Erythroblast (primary cell): ENCODE data around the gene TNP1.

Source experiments
- GATA1 ChIP-seq: IDR thresholded peaks from 2 replicates; pipeline ENCODE4 v1.6.1; 2011; ENCODE audit warnings: low read depth, mild to moderate bottlenecking, control low read depth, low read length, moderate library complexity
- POLR2A ChIP-seq: IDR thresholded peaks from 2 replicates; pipeline ENCODE4 v1.6.1; 2011; ENCODE audit warnings: mild to moderate bottlenecking, low read length

DNA sequence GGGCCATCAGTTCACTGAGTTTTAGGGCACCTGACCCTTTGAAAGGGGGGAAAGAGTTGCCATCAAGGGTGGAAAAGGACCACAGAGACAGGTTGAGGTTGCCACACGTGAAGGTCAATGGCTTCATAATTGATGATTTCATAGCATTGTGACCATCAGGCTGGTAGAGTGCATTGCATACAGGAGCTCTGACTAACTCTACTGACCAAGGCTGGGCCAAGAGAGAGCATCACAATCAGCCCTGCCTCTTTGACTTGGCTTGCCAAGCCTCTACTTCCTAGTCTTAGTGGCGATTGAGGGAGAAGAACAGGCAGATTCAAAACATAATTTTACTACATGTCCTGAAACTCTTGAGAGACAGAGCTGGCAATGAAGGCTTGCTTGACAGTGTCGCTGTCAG is 5.8 kb upstream of the TNP1 start:
- TF ChIP-seq POLR2A = no peak
- TF ChIP-seq GATA1 = no peak
